Measurements from ENCODE around the gene CAPG.

DNA sequence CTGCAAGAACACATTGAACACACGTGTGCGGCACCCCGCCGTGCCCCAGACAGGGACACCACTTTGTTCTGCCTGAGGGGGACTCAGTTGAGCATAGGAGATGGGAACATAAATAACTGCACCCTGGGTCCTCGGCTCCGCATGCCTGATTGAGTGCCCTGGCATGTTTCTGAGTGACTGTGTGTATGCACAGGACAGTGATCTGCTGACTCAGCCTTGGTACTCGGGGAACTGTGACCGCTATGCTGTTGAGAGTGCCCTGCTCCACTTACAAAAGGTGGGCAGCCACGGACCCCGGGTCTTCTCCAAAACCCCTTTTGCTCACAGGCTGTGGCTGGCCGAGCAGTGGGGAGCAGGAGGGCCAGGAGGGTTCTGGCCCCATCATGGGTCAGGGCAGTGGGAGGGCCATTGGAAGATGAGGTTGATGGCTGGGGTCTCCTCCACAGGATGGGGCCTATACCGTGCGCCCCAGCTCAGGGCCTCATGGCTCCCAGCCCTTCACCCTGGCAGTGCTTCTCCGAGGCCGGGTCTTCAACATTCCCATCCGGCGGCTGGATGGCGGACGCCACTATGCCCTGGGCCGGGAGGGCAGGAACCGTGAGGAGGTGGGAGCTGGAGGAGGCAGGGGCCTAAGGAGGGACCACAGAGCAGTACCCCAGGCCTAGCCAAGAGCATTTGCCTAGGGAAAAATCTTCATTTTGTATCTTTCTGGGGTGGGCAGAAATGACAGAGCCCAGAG lies 25.2 kb upstream of the CAPG start:
- TF ChIP-seq, protein P1, sequence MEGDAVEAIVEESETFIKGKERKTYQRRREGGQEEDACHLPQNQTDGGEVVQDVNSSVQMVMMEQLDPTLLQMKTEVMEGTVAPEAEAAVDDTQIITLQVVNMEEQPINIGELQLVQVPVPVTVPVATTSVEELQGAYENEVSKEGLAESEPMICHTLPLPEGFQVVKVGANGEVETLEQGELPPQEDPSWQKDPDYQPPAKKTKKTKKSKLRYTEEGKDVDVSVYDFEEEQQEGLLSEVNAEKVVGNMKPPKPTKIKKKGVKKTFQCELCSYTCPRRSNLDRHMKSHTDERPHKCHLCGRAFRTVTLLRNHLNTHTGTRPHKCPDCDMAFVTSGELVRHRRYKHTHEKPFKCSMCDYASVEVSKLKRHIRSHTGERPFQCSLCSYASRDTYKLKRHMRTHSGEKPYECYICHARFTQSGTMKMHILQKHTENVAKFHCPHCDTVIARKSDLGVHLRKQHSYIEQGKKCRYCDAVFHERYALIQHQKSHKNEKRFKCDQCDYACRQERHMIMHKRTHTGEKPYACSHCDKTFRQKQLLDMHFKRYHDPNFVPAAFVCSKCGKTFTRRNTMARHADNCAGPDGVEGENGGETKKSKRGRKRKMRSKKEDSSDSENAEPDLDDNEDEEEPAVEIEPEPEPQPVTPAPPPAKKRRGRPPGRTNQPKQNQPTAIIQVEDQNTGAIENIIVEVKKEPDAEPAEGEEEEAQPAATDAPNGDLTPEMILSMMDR (conservative IDR thresholded peaks at IDR 0.05; ENCODE audit: low read depth, low read length), result no peak
- TF ChIP-seq POLR2A (IDR thresholded peaks at IDR 0.05; ENCODE audit: low read depth, low read length), result no peak
- TF ChIP-seq RCOR1 (IDR thresholded peaks at IDR 0.05; ENCODE audit: insufficient replicate concordance, low read length), result no peak
- no peak for TF ChIP-seq RFX5 (IDR thresholded peaks at IDR 0.05; ENCODE audit: low read depth, low read length)
- TF ChIP-seq RAD21 (IDR thresholded peaks at IDR 0.05; ENCODE audit: low read length), result no peak
- no peak for TF ChIP-seq SMC3 (IDR thresholded peaks at IDR 0.05; ENCODE audit: low read depth, low read length)
- no peak for TF ChIP-seq BHLHE40 (IDR thresholded peaks at IDR 0.05; ENCODE audit: low read depth, low read length)
- TF ChIP-seq MXI1 (IDR thresholded peaks at IDR 0.05; ENCODE audit: borderline replicate concordance, low read depth, low read length), result no peak
- no peak for TF ChIP-seq MAZ (IDR thresholded peaks at IDR 0.05; ENCODE audit: borderline replicate concordance, low read depth, low read length)

Data from IMR-90 (cell line).